NCI-H146 treated with DMSO at 0.1 percent for 48 hours (cell line): ENCODE measurements around the gene ZDHHC9.

Experiments
- DNase-seq: peaks from one replicate; lab custom pipeline; 2025; ENCODE audit not compliant: unreplicated experiment; lab: John Stamatoyannopoulos, UW

ZDHHC9 gene

GRCh38 chrX:129823115-129823514, 20.6 kb downstream of the ZDHHC9 start:
- DNase-seq, result no peak

DNA sequence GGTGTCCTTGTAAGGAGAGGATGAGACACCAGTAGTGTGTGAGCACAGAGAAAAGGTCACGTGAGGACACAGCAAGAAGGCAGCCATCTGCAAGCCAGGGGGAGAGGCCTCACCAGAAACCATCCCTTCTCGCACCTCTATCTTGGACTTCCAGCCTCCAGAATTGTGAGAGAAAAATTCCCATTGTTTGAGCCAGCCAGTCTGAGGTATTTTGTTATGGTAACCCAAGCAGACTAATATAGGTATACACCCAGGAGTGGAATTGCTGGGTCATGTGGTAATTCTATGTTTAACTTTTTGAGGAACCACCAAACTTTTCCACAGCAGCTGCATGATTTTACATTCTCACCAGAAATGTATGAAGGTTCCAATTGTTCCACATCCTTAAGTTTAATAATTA, 25.6 kb downstream of the ZDHHC9 start:
- no peak for DNase-seq

DNA sequence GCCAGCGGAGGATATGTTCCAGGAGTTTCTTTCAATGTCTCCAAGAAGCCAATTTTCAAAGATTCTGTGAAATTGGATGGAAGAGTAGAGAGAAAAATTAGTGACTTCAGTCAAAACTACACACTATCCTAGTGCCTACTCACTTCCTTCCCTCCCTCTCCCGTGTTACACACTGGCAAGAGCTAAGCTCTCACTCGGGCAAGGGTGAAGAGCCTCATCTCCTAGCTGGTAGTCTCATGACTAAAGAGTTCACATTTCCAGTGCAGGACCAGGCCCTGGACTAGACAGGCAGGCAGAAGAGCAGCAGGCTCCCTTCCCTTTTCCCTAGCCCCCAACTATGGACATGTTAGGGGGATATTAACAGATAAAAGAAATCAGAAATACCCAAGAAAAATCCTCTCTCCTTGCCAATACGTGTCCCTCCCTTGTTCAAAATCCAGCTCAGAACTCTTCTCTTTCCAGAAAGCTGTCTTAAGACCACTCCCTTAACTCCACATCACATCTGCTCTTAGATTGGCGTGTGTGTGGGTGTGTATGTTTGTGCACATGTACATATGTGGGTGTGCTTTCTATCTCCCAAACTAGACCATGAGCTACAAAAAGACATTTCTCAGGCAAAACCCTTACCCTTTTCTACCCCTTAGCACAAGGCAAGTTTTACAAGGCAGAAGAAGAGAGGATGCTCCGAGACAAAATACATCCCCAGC, 29.9 kb downstream of the ZDHHC9 start:
- DNase-seq, result no peak

GRCh38 chrX:129808829-129809796, 34.6 kb downstream of the ZDHHC9 start:
- no peak for DNase-seq

- DNase-seq, result no peak
Observed at GRCh38 chrX:129808158-129808828, 35.4 kb downstream of the ZDHHC9 start.

GRCh38 chrX:129804806-129805205, 38.9 kb downstream of the ZDHHC9 start:
- DNase-seq, result no peak

DNA sequence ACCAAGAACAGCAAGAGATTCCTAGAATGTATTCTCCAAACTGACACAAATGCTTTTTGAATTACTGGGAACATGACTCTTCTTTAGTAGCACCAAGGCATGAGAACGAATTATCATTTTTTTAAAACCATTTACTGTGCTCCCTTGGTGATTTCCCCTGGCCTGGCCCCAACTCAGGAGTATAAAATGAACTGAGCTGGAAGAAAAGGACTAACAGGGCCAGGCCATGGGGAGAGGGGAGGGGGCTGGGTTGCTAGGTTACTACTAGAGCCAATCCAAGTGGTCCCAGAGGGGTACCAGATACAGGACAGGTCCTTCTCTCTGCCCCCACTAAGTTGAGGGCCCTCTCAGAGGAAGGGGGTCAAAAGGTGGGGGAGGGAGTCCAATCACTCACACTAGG, 40.8 kb downstream of the ZDHHC9 start:
- DNase-seq, result no peak

DNA sequence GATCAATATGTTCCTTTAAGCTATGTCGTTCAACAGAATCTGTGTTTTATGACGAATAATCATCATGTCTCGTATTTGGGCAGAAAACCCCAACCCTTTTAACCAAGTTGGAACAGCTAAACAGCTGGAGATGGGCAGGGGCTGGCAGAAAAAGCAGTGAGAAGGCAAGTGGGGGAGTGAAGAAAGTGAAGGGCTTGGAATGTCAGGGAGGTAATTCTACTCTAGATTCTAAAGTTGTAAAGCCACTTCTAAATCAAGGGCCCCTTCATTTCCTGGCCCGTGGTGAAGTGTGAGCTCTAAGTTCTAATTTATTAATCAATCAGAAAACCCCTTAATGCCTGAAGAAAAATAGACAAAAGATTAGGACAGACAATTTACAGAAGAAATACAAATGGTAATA, 43.5 kb downstream of the ZDHHC9 start:
- no peak for DNase-seq

DNA sequence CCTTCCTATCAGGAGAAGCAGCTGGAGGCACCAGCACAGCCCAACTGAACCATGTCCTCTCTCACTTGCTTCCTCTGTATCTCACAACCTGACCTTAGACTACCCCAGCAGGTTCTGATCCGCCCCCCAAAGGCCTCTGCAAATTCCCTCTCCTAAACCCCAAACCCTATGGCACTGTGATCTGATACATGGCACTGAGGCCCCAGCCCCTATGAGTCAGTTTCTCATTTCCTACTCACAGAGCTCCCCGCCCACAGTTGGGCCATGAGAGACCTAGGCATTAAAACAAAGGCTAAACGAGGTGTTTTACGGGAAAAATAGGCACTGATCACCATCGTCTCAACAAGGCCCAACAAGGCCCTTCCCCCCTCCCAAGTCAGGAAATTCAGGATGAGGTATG, 44.8 kb downstream of the ZDHHC9 start:
- no peak for DNase-seq

- no peak for DNase-seq
Observed at GRCh38 chrX:129798456-129798855, 45.2 kb downstream of the ZDHHC9 start.

DNA sequence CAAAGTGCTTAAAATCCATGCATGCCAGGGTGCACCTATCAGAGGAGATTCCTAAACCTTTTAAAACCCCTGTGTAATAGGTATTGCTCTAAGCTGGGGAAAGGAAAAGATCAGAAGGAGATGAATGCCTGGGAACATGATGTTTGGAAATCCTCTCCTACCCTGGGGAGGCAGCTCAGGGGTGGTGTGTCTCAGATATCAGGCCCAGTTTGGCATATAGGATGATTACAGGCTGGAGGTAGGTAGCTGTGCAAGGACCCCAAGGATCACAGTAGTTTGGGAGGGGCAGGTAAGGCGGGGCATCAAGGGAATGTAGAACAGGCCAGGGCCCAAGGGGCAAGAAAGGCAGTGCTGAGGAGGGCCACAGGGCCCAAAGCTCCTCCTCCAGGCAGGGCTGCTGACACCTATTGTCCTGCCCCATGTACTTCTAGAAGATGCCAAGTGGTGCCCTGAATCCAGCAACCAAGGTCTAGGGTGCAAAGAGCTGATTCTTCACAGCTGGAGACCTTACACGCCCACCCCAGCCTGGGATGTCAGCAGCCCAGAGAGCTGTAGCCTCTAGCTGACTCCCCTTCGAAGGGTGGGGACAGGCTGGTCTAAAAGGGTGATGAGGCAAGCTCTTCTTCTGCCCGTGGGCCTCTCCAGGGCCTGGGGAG, 46.3 kb downstream of the ZDHHC9 start:
- no peak for DNase-seq

DNA sequence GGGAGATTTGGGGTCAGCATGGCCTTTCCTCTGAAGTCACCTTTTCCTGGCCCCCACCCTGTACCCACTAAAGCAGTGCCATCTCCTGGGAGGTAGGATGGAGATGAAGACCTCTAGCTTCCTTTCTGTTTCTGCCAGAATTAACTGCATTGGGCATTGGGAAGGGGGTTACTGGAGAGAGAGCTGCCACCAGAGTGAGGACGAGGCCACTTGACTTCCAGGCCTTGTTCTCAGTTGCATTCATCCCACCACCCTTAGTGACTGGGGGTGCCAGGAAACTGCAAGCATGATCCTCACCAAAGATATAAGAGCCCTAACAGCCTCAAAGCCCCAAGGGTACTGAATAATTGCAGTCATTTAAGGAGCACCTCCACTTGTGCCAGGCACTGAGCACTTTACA, 48.1 kb downstream of the ZDHHC9 start:
- DNase-seq, result no peak

DNA sequence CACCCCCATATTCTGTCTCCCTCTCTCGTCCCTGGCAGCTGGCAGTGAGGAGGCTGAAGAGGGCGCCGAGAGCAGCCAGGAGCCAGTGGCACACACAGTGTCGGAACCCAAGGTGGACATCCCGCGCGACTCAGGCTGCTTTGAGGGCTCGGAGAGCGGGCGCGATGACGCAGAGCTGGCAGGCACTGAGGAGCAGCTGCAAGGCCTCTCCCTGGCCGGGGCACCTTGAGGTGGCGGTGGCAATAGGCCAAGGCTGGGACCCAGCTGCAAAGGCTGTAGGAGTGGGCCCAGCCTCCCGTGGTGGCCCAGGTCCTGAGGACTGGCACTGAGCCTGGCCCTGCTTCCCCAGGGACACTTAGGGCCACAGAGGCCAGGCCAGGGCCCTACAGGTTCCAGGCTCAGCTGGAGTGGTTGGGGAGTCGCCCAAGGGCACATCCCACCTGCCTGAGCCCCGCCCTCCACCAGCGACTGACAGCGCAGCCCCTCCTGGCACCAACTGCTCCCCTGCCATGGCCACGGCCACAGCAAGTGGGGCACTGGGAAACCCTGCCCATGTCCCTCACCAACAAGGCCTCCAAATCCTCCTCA, 50.0 kb downstream of the ZDHHC9 start:
- no peak for DNase-seq

GRCh38 chrX:129792586-129793291, 50.9 kb downstream of the ZDHHC9 start:
- no peak for DNase-seq

DNA sequence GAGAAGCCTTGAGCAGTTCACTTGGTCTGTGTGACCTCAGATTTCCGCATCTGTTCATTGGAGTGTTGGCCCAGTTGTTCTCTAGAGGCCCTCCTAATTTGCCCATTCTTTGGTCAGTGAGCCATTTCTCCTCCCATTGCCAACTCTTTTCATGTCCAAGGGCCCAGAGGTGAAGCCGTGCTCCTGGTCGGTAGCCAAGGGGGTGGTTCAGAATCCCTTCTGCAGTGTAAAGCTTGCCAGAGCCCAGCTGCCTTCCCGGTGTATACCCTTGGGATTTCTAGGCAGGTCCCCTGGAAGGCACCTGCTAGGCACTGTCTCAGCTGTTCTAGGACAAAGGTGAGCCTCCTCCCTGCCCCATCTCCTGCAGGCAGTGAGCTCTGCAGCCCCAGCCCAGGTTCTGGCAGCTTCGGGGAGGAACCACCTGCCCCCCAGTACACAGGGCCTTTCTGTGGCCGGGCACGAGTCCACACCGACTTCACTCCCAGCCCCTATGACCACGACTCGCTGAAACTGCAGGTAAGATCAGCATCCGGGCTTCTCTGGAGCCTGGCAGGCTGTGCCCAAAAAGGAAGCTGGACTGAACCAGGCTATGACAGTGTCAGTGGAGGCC, 51.6 kb downstream of the ZDHHC9 start:
- no peak for DNase-seq

DNA sequence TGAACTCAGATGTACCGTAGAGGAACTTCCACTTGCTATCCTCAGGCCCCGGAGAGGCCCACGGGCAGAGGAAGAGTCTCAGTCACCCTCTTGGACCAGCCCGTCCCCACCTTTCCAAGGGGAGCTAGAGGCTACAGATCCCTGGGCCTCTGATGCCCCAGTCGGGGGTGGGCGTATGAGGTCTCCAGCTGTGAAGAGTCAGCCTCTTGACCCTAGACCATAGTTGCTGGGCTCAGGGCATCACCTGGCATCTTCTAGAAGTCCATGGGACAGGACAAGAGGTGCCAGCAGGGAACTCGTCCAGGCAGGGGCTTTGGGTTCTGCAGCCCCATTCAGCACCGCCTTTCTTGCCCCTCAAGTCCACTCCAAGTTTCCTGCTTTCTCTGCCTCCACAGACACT, 52.4 kb downstream of the ZDHHC9 start:
- no peak for DNase-seq

DNA sequence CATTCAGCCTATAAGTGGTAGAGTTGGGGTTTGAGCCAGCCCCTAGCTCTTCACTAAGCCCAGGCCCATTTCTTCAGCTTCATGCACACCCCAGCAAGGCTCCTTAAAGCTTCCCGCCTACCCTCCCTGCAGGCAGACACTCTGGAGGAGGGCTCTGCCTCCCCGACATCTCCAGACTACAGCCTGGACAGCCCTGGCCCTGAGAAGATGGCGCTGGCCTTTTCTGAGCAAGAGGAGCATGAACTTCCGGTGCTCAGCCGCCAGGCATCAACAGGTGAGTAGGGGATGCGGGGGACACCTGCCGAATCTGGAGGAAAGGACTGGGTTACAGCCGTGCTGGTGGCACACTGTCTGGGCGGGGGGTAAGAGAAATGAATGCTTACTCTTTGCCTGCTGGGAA, 52.9 kb downstream of the ZDHHC9 start:
- DNase-seq, result no peak

DNA sequence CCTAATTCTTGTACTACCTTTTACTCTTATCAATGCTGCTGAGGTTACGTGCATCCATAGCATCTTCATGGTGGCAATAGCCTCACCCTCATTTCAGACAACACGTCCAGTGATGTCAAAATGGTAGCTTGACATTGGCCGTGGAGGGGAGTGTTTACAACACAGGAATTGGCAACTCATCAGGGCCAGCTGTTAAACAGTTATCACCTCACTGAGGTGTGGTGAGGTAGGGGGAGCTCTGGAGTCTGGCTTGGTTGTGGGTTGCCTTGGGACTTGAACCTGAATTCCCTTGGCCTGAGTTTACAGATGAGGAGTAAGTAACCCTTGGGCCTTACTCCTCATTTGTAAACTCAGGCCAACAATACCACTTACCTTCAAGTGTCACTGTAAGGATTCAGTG, 53.5 kb downstream of the ZDHHC9 start:
- no peak for DNase-seq

DNA sequence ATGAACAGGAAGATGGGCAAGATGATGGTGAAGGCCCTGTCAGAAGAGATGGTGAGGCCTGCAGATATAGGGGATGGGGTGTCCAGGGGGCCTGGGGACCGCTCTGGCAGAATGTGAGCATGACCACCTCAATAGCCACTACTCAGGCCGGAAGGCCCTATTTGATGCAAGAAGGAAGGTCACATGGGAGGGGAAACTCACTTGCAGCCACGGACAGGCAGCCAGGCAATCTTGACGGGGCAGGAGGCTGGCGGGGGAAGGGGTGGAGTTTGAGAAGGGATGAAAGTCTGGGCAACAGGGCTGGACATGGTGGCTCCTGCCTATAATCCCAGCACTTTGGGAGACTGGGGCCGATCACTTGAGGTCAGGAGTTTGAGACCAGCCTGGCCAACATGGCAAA, 55.2 kb downstream of the ZDHHC9 start:
- DNase-seq, result no peak
